Panc1 (cell line): ENCODE data around the gene PRKAG2.

Experiments used
- POLR2AphosphoS5 ChIP-seq: IDR thresholded peaks from 2 replicates; pipeline ENCODE4 v1.6.1; 2012; ENCODE audit warnings: mild to moderate bottlenecking, low read depth, low read length, moderate library complexity
- SIN3A ChIP-seq: IDR thresholded peaks from 2 replicates; pipeline ENCODE4 v1.6.1; 2012; ENCODE audit warnings: low read depth, mild to moderate bottlenecking, low read length, moderate library complexity, borderline replicate concordance; ENCODE audit not compliant: insufficient read depth
- TCF7L2 ChIP-seq: IDR thresholded peaks from 2 replicates; pipeline ENCODE4 v1.6.1; 2011; ENCODE audit warnings: mild to moderate bottlenecking, low read depth, low read length, inconsistent platforms
- TF ChIP-seq, protein P1 (sequence below): fragments of 450-650 bp; IDR thresholded peaks from 2 replicates; pipeline ENCODE4 v1.5.1; 2017; ENCODE audit warnings: mild to moderate bottlenecking
- TF ChIP-seq, protein P2 (sequence below), 2 experiments: IDR thresholded peaks; 2 replicates each; pipeline ENCODE4 v1.6.1; 2011 to 2012; ENCODE audit warnings: low read depth in 2 of 2, control low read depth in 1 of 2, low read length in 1 of 2, mild to moderate bottlenecking in 1 of 2, moderate library complexity in 1 of 2; ENCODE audit not compliant: insufficient read depth in 1 of 2

DNA sequence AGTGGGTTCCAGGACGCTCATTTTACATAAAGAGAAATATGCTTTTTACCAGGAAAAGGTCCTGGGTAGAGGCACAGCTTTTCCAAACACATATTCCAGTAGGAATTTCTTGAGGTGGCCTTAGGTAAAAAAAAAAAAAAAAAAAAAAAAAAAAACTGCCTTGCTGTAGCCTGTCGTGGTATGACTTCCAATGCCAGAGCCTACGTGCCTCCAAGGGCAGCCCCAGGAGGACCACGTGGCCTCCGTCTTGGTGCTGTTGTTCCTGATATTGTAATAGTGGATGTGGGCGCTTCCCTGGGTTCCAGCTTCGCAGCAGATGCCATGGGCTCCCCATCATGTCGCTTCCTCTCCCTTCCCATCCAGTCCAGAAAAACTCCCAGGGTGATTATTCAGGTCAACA lies 49.3 kb downstream of the PRKAG2 start:
- TF ChIP-seq, protein P1, sequence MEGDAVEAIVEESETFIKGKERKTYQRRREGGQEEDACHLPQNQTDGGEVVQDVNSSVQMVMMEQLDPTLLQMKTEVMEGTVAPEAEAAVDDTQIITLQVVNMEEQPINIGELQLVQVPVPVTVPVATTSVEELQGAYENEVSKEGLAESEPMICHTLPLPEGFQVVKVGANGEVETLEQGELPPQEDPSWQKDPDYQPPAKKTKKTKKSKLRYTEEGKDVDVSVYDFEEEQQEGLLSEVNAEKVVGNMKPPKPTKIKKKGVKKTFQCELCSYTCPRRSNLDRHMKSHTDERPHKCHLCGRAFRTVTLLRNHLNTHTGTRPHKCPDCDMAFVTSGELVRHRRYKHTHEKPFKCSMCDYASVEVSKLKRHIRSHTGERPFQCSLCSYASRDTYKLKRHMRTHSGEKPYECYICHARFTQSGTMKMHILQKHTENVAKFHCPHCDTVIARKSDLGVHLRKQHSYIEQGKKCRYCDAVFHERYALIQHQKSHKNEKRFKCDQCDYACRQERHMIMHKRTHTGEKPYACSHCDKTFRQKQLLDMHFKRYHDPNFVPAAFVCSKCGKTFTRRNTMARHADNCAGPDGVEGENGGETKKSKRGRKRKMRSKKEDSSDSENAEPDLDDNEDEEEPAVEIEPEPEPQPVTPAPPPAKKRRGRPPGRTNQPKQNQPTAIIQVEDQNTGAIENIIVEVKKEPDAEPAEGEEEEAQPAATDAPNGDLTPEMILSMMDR: no peak
- TF ChIP-seq SIN3A (no peak), POLR2AphosphoS5 (no peak), TCF7L2 (no peak)
- TF ChIP-seq, protein P2, sequence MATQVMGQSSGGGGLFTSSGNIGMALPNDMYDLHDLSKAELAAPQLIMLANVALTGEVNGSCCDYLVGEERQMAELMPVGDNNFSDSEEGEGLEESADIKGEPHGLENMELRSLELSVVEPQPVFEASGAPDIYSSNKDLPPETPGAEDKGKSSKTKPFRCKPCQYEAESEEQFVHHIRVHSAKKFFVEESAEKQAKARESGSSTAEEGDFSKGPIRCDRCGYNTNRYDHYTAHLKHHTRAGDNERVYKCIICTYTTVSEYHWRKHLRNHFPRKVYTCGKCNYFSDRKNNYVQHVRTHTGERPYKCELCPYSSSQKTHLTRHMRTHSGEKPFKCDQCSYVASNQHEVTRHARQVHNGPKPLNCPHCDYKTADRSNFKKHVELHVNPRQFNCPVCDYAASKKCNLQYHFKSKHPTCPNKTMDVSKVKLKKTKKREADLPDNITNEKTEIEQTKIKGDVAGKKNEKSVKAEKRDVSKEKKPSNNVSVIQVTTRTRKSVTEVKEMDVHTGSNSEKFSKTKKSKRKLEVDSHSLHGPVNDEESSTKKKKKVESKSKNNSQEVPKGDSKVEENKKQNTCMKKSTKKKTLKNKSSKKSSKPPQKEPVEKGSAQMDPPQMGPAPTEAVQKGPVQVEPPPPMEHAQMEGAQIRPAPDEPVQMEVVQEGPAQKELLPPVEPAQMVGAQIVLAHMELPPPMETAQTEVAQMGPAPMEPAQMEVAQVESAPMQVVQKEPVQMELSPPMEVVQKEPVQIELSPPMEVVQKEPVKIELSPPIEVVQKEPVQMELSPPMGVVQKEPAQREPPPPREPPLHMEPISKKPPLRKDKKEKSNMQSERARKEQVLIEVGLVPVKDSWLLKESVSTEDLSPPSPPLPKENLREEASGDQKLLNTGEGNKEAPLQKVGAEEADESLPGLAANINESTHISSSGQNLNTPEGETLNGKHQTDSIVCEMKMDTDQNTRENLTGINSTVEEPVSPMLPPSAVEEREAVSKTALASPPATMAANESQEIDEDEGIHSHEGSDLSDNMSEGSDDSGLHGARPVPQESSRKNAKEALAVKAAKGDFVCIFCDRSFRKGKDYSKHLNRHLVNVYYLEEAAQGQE (IDR thresholded peaks at IDR 0.05; ENCODE audit: insufficient read depth in 1 of 2, low read depth in 2 of 2, low read length in 1 of 2): no peak
